NCI-H1436 treated with DMSO at 0.1 percent for 48 hours (cell line): ENCODE measurements around the gene SART3.
"Not testable (repeated sequence)": the region's sequence is repeated elsewhere in the genome, so short reads cannot be mapped to it uniquely, and the experiment has no call there.

Experiments
- DNase-seq: peaks from one replicate; lab custom pipeline; 2025; lab: John Stamatoyannopoulos, UW

The SART3 gene

GRCh38 chr12:108563136-108563803, 2.3 kb upstream of the SART3 start:
- DNase-seq = peak; percentile 29

- DNase-seq = peak; percentile 87
These were observed 1.6 kb upstream of the SART3 start, which contains the start of gene ISCU for GRCh38 chr12:108562348-108563135. Gene ISCU, plus strand, starts transcription at chr12:108562596. Its CDS starts 27 bp downstream, at chr12:108562623.

- no peak for DNase-seq
These were observed 927 bp upstream of the SART3 start for GRCh38 chr12:108561852-108562347.

- DNase-seq = no peak
These were observed 652 bp downstream of the SART3 start for GRCh38 chr12:108560321-108560721.

- no peak for DNase-seq
These were observed 1.2 kb downstream of the SART3 start for GRCh38 chr12:108559748-108560147.

GRCh38 chr12:108559007-108559655, 1.8 kb downstream of the SART3 start:
- no peak for DNase-seq

GRCh38 chr12:108555383-108555782, 5.6 kb downstream of the SART3 start:
- not testable (repeated sequence) for DNase-seq

- DNase-seq = no peak
These were observed 7.2 kb downstream of the SART3 start for GRCh38 chr12:108553799-108554198.

- DNase-seq = no peak
These were observed 9.4 kb downstream of the SART3 start for GRCh38 chr12:108551535-108551934.

- DNase-seq = no peak
These were observed 11.9 kb downstream of the SART3 start for GRCh38 chr12:108548954-108549521.

- DNase-seq = no peak
These were observed 13.3 kb downstream of the SART3 start for GRCh38 chr12:108547686-108548085.

GRCh38 chr12:108543652-108544051, 17.3 kb downstream of the SART3 start:
- no peak for DNase-seq

- no peak for DNase-seq
These were observed 18.7 kb downstream of the SART3 start for GRCh38 chr12:108542320-108542719.

GRCh38 chr12:108538616-108539195, 22.3 kb downstream of the SART3 start:
- no peak for DNase-seq

- no peak for DNase-seq
These were observed 22.8 kb downstream of the SART3 start for GRCh38 chr12:108538146-108538545.

- peak; percentile 89 for DNase-seq
These were observed 28.8 kb downstream of the SART3 start for GRCh38 chr12:108531929-108532848.

GRCh38 chr12:108530161-108530560, 30.8 kb downstream of the SART3 start:
- DNase-seq = no peak

GRCh38 chr12:108527166-108527496, 33.8 kb downstream of the SART3 start:
- DNase-seq = no peak

GRCh38 chr12:108526482-108527165, 34.3 kb downstream of the SART3 start:
- no peak for DNase-seq

GRCh38 chr12:108525681-108526080, 35.3 kb downstream of the SART3 start:
- no peak for DNase-seq
